ENCODE results near the gene HCN2. TPM values are rescaled to one million over a fixed set of nuclear protein-coding genes. Genes with fewer than 3 reads are reported as not detected.

Gene HCN2
- total RNA-seq, 2 experiments from 2014 or later, result 2.1 TPM

- Histone ChIP-seq H3K4me1 (ENCODE audit: insufficient read depth, low read length) (peaks cover 40% of the 10 kb centered on the region), H3K4me3 (ENCODE audit: low read length) (peak overlapping the region; percentile 90), H3K9me3 (ENCODE audit: control insufficient read depth in 1 of 2, insufficient read depth in 1 of 2, low read length in 2 of 2) (peaks cover 0 to 4% of the 10 kb centered on the region in 2 experiments), H3K27me3 (ENCODE audit: control insufficient read depth in 1 of 2, insufficient read depth in 2 of 2, low read length in 2 of 2) (no peaks in the 10 kb centered on the region), H3K27ac (ENCODE audit: low read depth in 1 of 2, low read length in 2 of 2) (peak overlapping the region; percentile 48 to 67), H3K36me3 (ENCODE audit: insufficient read depth, low read length) (peaks cover 33% of the 10 kb centered on the region)
- H3K4me3 Mint-ChIP-seq, result peak overlapping the region; percentile 98
- H3K4me1 Mint-ChIP-seq (ENCODE audit: low read depth), result peaks cover 35% of the 10 kb centered on the region
- POLR2A ChIA-PET, result interaction anchor here (0.9 to 1.4 kb wide), 2 partner anchors 29 to 31 kb away, joined by 4 read pairs; partner anchors contain the start of gene RNF126
- CTCF ChIA-PET, result no interaction called here
- DNase-seq, result peak in 1 of 14 experiments; percentile 54
- H3K36me3 Mint-ChIP-seq (ENCODE audit: low read depth), result peaks cover 35% of the 10 kb centered on the region
- TF ChIP-seq, protein P1, sequence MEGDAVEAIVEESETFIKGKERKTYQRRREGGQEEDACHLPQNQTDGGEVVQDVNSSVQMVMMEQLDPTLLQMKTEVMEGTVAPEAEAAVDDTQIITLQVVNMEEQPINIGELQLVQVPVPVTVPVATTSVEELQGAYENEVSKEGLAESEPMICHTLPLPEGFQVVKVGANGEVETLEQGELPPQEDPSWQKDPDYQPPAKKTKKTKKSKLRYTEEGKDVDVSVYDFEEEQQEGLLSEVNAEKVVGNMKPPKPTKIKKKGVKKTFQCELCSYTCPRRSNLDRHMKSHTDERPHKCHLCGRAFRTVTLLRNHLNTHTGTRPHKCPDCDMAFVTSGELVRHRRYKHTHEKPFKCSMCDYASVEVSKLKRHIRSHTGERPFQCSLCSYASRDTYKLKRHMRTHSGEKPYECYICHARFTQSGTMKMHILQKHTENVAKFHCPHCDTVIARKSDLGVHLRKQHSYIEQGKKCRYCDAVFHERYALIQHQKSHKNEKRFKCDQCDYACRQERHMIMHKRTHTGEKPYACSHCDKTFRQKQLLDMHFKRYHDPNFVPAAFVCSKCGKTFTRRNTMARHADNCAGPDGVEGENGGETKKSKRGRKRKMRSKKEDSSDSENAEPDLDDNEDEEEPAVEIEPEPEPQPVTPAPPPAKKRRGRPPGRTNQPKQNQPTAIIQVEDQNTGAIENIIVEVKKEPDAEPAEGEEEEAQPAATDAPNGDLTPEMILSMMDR (IDR thresholded peaks at IDR 0.05), result no peak
- H3K9me3 Mint-ChIP-seq, result no peaks in the 10 kb centered on the region
- intact Hi-C loops (cut with DNase I, micrococcal nuclease), result loop anchor here (1.0 to 5.0 kb wide), 3 partner anchors 22 to 60 kb away; partner anchors contain the start of gene BSG (in 1 of the 2)
- no peak for ATAC-seq (ENCODE audit: poor library complexity)
- H3K27me3 Mint-ChIP-seq, result no peaks in the 10 kb centered on the region
- H3K27ac Mint-ChIP-seq, result peak overlapping the region; percentile 85
Measured at GRCh38 chr19:632579-633067, 42.9 kb downstream of the HCN2 start.

DNA sequence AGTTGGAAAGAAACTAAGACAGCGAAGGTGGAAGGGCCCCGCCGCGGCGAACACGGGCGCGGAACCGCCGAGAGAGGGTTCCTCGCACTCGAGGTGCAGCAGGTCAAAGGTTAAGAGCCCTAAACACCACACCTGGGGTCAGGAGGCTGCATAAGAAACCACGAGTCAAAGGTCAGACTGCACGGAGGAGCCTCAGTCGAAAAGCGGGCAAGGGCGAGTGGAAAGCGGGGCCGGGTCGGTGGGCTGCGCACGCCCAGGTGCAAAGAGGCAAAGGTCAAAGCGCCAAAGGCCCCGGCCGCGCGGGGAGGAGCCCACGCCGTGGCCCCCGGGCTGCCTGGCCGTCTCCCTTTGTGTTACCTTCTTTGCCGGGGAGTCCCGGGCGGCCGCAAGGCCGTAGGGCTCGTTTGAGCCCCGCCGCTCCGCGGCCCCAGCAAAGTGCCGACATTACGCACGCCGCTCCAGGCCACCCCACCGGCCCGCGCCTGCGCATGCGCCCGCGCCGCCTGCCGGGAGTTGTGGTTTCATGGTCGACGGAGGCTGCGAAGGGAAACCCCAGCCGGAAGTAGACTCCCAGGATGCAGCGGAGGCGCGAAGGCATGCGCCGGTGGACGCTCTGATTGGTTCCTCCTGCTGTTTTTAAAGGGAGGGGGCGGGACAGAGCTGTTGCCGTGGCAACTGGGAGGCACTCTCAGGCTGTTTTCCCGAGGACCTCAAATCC is 43.5 kb downstream of the HCN2 start, which contains the start of gene POLRMT:
Gene POLRMT (minus strand): TSS at position 470 of the 718 bp plus-strand sequence. CDS start 25 bp downstream, at position 445.
- Histone ChIP-seq H3K4me3 (ENCODE audit: low read length) (peak within 1 kb of the TSS; percentile 90), H3K27me3 (ENCODE audit: control insufficient read depth in 1 of 2, insufficient read depth in 2 of 2, low read length in 2 of 2) (no peaks in the 10 kb centered on the region), H3K9me3 (ENCODE audit: control insufficient read depth in 1 of 2, insufficient read depth in 1 of 2, low read length in 2 of 2) (peaks cover 0 to 2% of the 10 kb centered on the region in 2 experiments), H3K36me3 (ENCODE audit: insufficient read depth, low read length) (peaks cover 29% of the 10 kb centered on the region), H3K27ac (ENCODE audit: low read depth in 1 of 2, low read length in 2 of 2) (peak within 1 kb of the TSS; percentile 52 to 67), H3K4me1 (ENCODE audit: insufficient read depth, low read length) (peaks cover 42% of the 10 kb centered on the region)
- ATAC-seq (ENCODE audit: poor library complexity) (peak; percentile 97), DNase-seq (peak; percentile 90 to 99 (median 95))
- Mint-ChIP-seq H3K27ac (peak within 1 kb of the TSS; percentile 85), H3K36me3 (ENCODE audit: low read depth) (peaks cover 33% of the 10 kb centered on the region), H3K4me1 (ENCODE audit: low read depth) (peaks cover 35% of the 10 kb centered on the region), H3K9me3 (no peaks in the 10 kb centered on the region), H3K4me3 (peak within 1 kb of the TSS; percentile 98), H3K27me3 (no peaks in the 10 kb centered on the region)
- intact Hi-C loops (cut with DNase I, micrococcal nuclease), result loop anchor here (1.0 to 5.0 kb wide), 3 partner anchors 22 to 61 kb away; partner anchors contain the start of gene BSG (in 1 of the 2)
- TF ChIP-seq, protein P1 (IDR thresholded peaks at IDR 0.05), result no peak
- CTCF ChIA-PET, result interaction anchor here (1.0 kb wide), 1 partner anchor 27 kb away, joined by 3 read pairs; no protein-coding TSS in a partner anchor
- POLR2A ChIA-PET, result interaction anchor here (0.8 to 1.8 kb wide), 7 partner anchors 28 to 144 kb away, joined by 3 to 16 read pairs (median 4); partner anchors contain the start of gene RNF126

DNA sequence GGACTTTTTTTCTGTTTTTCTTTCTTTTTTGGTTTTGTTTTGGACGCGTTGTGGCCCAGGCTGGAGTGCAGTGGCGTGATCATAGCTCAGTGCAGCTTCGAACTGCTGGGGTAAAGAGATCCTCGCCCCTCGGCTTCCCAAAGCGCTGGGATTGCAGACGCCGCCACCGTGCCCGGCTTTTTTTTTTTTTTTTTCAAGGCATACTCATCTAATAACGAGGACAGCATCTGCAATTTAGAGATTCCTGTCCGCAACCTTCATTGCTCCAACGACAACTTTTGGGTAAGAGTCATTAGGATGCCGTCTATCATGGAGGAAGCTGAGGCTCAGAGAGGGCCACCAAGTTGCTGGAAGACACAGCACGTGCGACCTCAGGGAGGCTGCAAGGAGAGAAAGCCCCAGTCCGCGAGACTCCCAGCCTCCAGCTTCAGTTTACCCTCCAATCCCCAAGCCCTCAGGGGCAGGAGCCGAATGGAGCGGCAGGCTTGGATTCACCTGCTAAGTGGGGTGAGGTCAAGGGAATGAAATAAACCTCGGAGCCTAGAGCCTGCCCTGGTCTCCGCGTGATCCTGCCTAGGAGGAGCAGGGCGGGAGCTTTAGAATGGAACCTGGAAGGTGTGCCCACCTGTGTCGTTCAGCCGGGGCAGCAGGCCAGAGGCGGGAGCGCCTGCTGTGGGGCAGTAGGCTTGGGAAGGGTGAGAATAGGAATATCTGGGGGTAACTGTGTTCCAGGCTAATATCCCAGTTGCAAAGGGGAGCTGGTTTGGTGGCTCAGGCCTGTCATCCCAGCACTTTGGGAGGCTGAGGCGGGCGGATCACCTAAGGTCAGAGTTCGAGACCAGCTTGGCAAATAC is 44.3 kb downstream of the HCN2 start:
- ChIA-PET POLR2A (interaction anchor here (0.8 to 1.8 kb wide), 5 partner anchors 27 to 145 kb away, joined by 3 to 16 read pairs (median 5); partner anchors contain the start of gene RNF126), CTCF (interaction anchor here (0.7 to 1.8 kb wide), 3 partner anchors 26 to 50 kb away, joined by 3 read pairs; no protein-coding TSS in a partner anchor)
- no peaks in the 10 kb centered on the region for H3K27me3 ChIP-seq (ENCODE audit: control insufficient read depth in 1 of 2, insufficient read depth in 2 of 2, low read length in 2 of 2)
- H3K4me3 Mint-ChIP-seq, result peak overlapping the region; percentile 98
- TF ChIP-seq, protein P1 (IDR thresholded peaks at IDR 0.05), result no peak
- H3K27ac Mint-ChIP-seq, result peak overlapping the region; percentile 85
- peak; percentile 3 for ATAC-seq (ENCODE audit: poor library complexity)
- DNase-seq, result no peak
- no peaks in the 10 kb centered on the region for H3K9me3 ChIP-seq (ENCODE audit: control insufficient read depth in 1 of 2, insufficient read depth in 1 of 2, low read length in 2 of 2)
- intact Hi-C loops (cut with DNase I, micrococcal nuclease), result loop anchor here (1.0 to 5.0 kb wide), 3 partner anchors 23 to 62 kb away; partner anchors contain the start of gene BSG (in 1 of the 2)
- no peaks in the 10 kb centered on the region for H3K9me3 Mint-ChIP-seq
- H3K36me3 ChIP-seq (ENCODE audit: insufficient read depth, low read length), result peaks cover 21% of the 10 kb centered on the region
- peaks cover 33% of the 10 kb centered on the region for H3K4me1 Mint-ChIP-seq (ENCODE audit: low read depth)
- peaks cover 50% of the 10 kb centered on the region for H3K4me1 ChIP-seq (ENCODE audit: insufficient read depth, low read length)
- H3K4me3 ChIP-seq (ENCODE audit: low read length), result peak overlapping the region; percentile 90
- H3K27ac ChIP-seq (ENCODE audit: low read depth in 1 of 2, low read length in 2 of 2), result peak overlapping the region; percentile 30 to 52
- peaks cover 25% of the 10 kb centered on the region for H3K36me3 Mint-ChIP-seq (ENCODE audit: low read depth)
- H3K27me3 Mint-ChIP-seq, result no peaks in the 10 kb centered on the region

Data from CD4-positive, alpha-beta T cell (primary cell).